ENCODE data around the gene TOP3B.

DNA sequence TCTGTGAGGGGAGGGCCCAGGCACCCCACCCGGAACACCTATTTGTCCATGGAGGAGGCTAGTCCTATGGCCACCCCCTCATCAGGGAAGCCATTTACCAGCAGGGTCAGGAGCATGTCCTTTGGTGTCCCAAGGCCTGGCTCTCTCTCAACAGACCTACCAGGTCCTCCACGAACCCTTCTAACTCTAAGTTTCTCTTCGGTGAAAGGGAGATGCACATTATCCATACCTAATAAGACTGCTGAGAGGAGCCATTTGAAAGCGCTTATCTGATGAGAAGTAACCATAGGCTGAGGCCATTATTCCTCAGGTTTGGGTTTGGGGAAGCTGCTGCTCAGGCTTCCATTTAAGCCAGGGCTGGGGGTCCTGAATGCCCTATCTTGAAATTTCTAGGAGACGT, 9.2 kb upstream of the TOP3B start:
- TF ChIP-seq, protein P1, sequence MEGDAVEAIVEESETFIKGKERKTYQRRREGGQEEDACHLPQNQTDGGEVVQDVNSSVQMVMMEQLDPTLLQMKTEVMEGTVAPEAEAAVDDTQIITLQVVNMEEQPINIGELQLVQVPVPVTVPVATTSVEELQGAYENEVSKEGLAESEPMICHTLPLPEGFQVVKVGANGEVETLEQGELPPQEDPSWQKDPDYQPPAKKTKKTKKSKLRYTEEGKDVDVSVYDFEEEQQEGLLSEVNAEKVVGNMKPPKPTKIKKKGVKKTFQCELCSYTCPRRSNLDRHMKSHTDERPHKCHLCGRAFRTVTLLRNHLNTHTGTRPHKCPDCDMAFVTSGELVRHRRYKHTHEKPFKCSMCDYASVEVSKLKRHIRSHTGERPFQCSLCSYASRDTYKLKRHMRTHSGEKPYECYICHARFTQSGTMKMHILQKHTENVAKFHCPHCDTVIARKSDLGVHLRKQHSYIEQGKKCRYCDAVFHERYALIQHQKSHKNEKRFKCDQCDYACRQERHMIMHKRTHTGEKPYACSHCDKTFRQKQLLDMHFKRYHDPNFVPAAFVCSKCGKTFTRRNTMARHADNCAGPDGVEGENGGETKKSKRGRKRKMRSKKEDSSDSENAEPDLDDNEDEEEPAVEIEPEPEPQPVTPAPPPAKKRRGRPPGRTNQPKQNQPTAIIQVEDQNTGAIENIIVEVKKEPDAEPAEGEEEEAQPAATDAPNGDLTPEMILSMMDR (conservative IDR thresholded peaks at IDR 0.05) = no peak
- TF ChIP-seq EZH2 (IDR thresholded peaks at IDR 0.05; ENCODE audit: low read depth) = no peak

Measured in PC-9 (cell line).